HEK293T (cell line): ENCODE results near the gene KRT7.

Source experiments
- CTCF ChIA-PET: fragments of 350-600 bp; formaldehyde crosslinking; extraction: SDS; loops from one replicate; lab custom pipeline; 2021; ENCODE audit warnings: antibody characterized with exemption, inconsistent platforms; lab: Yijun Ruan, JAX
- POLR2A ChIA-PET: fragments of 350-600 bp; formaldehyde crosslinking; extraction: SDS; loops from one replicate; lab custom pipeline; 2020; ENCODE audit warnings: antibody characterized with exemption, inconsistent platforms; lab: Yijun Ruan, JAX
- DNase-seq: peaks from one replicate; pipeline ENCODE4 v3.0.0; 2012; ENCODE audit warnings: mixed read lengths; ENCODE audit errors: extremely low spot score
- ARNT ChIP-seq: fragments of 450-650 bp; IDR thresholded peaks from 2 replicates; pipeline ENCODE4 v1.6.1; 2017; ENCODE audit warnings: mild to moderate bottlenecking
- BHLHE40 ChIP-seq: fragments of 450-650 bp; IDR thresholded peaks from 2 replicates; pipeline ENCODE4 v1.6.1; 2016; ENCODE audit warnings: mild to moderate bottlenecking, moderate library complexity, borderline replicate concordance
- CTBP1 ChIP-seq: fragments of 450-650 bp; IDR thresholded peaks from 2 replicates; pipeline ENCODE4 v1.6.1; 2016; ENCODE audit warnings: borderline replicate concordance
- ELF4 ChIP-seq: fragments of 450-650 bp; IDR thresholded peaks from 2 replicates; pipeline ENCODE4 v1.6.1; 2017; ENCODE audit warnings: antibody characterized with exemption
- FOXA1 ChIP-seq: fragments of 450-650 bp; IDR thresholded peaks from 2 replicates; pipeline ENCODE4 v1.6.1; 2016; ENCODE audit warnings: mild to moderate bottlenecking
- FOXK2 ChIP-seq: fragments of 450-650 bp; IDR thresholded peaks from 2 replicates; pipeline ENCODE4 v1.6.1; 2016; ENCODE audit warnings: mild to moderate bottlenecking
- FOXM1 ChIP-seq: fragments of 450-650 bp; IDR thresholded peaks from 2 replicates; pipeline ENCODE4 v1.6.1; 2017; ENCODE audit warnings: mild to moderate bottlenecking, borderline replicate concordance
- HDGF ChIP-seq: fragments of 450-650 bp; IDR thresholded peaks from 2 replicates; pipeline ENCODE4 v1.6.1; 2017; ENCODE audit warnings: antibody characterized with exemption, borderline replicate concordance
- L3MBTL2 ChIP-seq: fragments of 450-650 bp; conservative IDR thresholded peaks from 2 replicates; pipeline ENCODE4 v1.6.1; 2016; ENCODE audit warnings: mild to moderate bottlenecking
- LEF1 ChIP-seq: fragments of 450-650 bp; IDR thresholded peaks from 2 replicates; pipeline ENCODE4 v1.6.1; 2017; ENCODE audit warnings: mild to moderate bottlenecking, borderline replicate concordance
- NFRKB ChIP-seq: fragments of 450-650 bp; IDR thresholded peaks from 2 replicates; pipeline ENCODE4 v1.6.1; 2016; ENCODE audit warnings: mild to moderate bottlenecking, moderate library complexity
- SP1 ChIP-seq: fragments of 450-650 bp; IDR thresholded peaks from 2 replicates; pipeline ENCODE4 v1.6.1; 2017
- SUZ12 ChIP-seq: fragments of 450-650 bp; IDR thresholded peaks from 2 replicates; pipeline ENCODE4 v1.6.1; 2016; ENCODE audit warnings: mild to moderate bottlenecking
- TARDBP ChIP-seq: fragments of 450-650 bp; IDR thresholded peaks from 2 replicates; pipeline ENCODE4 v1.6.1; 2016
- ZNF384 ChIP-seq: fragments of 450-650 bp; IDR thresholded peaks from 2 replicates; pipeline ENCODE4 v1.6.1; 2016
- TF ChIP-seq, protein P1 (sequence below): fragments of 450-650 bp; IDR thresholded peaks from 2 replicates; pipeline ENCODE4 v1.6.1; 2016

Gene KRT7

DNA sequence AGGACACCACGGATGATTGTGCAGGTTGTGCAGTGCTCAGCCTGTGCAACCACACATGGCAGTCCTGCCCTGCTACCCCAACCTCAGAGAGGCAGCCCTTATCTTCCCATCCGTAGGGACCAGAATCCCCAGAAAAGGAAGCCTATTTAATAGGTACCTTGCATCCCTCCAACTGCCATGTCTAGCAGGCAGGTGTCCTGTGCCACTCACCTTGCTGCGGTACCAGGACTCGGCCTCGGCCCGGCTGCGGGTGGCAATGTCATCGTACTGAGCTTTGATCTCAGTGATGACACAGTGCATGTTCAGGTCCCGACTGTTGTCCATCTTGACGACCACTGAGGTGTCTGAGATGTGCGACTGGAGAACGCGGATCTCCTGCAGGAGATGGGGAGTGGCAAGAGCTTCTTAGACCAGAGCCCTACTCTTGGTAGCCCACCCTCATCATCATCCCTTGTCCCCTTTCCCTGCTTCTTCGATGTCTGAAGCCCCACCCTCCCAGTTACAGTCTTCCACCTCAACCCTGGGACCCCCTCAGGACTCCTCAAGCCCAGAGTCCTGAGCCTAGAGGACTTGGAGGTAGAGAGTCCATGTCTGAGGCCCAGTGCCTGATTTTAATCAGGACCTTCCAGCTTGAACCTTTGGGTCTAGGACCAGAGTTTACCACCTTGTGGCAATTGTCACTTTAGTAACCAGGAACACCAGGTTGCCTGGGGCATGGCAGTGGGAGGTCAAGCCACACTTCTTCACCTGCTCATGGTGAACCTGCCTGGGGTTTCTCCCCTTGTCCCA is 20.5 kb downstream of the KRT7 start:
- no peak for TF ChIP-seq HDGF
- TF ChIP-seq, protein P1, sequence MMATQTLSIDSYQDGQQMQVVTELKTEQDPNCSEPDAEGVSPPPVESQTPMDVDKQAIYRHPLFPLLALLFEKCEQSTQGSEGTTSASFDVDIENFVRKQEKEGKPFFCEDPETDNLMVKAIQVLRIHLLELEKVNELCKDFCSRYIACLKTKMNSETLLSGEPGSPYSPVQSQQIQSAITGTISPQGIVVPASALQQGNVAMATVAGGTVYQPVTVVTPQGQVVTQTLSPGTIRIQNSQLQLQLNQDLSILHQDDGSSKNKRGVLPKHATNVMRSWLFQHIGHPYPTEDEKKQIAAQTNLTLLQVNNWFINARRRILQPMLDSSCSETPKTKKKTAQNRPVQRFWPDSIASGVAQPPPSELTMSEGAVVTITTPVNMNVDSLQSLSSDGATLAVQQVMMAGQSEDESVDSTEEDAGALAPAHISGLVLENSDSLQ, result no peak
- TF ChIP-seq ELF4, result no peak
- TF ChIP-seq ARNT, result no peak
- no peak for TF ChIP-seq NFRKB
- POLR2A ChIA-PET, result no interaction called here
- DNase-seq, result no peak
- CTCF ChIA-PET, result no interaction called here

DNA sequence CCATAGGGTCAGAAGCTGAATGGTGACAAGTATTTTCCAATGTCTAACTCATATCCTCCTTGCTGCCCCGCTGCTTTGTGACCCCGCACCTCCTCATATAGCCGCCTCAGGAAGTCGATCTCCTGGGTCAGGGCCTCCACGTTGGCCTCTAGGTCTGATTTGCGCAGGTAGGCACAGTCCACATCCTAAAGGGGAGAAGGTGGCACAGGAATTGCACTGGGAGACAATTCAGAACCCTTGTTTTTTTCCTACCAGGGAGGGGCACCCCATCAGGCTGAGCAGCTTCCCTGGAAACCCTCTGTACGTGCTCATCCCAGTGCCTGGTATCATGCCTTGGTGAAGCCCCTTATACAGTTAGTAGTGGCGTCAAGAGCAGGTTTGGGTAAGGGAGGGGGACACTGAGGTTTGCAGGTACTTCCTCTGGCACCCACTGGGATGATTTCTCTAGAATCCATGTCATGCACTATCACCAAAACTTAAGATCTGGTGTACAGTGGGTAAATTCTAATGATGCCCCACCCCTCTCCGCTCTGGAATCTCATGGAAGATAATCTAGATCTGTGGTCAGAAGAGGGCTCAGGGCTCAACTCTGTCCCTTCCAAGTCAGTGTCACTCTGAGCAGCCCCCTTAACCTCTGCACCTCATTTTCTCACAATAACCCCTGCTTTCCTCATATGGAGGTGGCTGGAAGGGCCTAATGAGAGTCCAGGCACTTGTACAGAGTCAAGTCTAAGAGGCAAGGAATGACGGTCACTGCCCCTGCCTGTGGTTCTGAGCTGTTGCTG is 21.3 kb downstream of the KRT7 start:
- ChIA-PET CTCF (interaction anchor here (0.9 kb wide), 2 partner anchors 9 to 32 kb away, joined by 3 read pairs; no protein-coding TSS in a partner anchor), POLR2A (no interaction called here)
- DNase-seq, result no peak
- TF ChIP-seq L3MBTL2, result no peak
- TF ChIP-seq FOXK2, result no peak
- no peak for TF ChIP-seq FOXM1
- TF ChIP-seq NFRKB, result no peak
- no peak for TF ChIP-seq ZNF384
- no peak for TF ChIP-seq HDGF
- no peak for TF ChIP-seq SP1
- TF ChIP-seq, protein P1, result no peak
- TF ChIP-seq CTBP1, result no peak
- no peak for TF ChIP-seq LEF1
- no peak for TF ChIP-seq FOXA1
- TF ChIP-seq ELF4, result no peak
- no peak for TF ChIP-seq TARDBP

DNA sequence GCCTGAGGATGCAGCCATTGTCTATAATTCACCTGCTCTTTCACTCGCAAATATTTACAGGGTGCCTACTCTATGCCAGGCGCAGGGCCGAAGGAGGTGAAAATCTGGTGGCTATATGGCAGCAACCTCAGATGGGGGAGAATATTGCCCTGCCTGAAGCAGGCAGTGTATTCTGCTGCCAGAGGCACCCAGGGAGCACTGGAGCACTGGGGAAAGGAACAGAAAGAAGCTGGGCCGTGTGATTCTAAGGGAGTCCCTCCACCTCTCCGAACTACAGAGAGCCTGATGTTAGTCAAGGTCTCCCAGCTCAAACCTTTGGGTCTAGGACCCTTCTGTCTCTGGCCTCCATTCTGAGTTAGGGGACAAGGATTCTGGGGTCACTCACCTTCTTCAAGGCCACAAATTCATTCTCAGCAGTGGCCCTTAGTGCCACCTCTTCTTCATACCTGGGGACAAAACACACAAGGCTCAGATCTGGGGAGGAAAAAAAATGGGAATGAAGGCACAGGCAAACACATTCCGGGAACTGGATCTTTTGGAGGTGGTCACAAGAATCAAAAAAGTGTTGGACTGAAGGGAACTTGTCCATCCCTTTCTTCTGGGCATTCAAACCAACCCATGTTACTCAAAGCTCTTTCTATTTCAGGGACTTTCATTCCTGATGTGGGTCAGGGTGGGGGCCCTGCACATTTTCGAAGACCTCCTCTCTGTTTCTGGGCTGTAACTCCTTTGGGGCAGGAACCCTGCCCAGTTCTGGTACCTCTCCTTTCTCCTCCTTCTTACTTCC is 22.1 kb downstream of the KRT7 start:
- POLR2A ChIA-PET, result no interaction called here
- TF ChIP-seq, protein P1, result no peak
- TF ChIP-seq TARDBP (no peak), LEF1 (no peak), BHLHE40 (no peak), SP1 (no peak), FOXK2 (no peak), CTBP1 (no peak), ELF4 (no peak), SUZ12 (no peak), ZNF384 (no peak), FOXA1 (no peak), HDGF (no peak), L3MBTL2 (no peak)

DNA sequence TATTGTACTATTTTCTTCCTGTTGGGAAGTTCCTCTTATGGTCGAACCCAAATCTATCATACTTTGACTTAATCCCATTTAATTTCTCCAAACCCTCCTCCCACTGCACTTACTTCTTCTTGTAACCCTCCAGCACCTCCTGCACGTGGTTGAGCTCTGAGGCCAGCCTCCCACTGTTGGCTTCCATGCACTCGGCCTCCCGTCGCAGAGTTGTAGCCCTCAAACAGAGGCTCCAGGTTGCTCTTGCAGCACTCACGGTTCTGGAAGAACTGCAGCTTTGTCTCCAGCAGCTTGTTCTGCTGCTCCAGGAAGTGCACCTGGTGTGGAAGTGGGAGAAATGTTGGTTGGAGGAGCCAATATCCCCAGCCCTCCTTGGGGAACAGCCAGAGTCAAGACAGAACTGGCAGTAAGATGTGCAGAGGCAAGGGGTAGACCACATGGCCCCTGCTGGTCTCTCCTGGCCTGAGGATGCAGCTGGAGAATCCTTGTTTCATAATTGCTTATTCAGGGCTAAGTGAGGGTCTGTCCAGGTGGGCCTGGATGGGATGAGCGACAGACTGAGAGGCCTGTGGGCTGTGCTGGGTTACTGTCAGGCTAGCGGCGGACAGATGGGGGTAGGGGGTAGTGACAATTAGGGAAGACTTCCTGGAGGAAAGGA is 23.0 kb downstream of the KRT7 start:
- POLR2A ChIA-PET, result no interaction called here
- TF ChIP-seq NFRKB (no peak), SUZ12 (no peak), TARDBP (no peak), ELF4 (no peak), BHLHE40 (no peak), HDGF (no peak), FOXA1 (no peak), L3MBTL2 (no peak), FOXM1 (no peak), ARNT (no peak), FOXK2 (no peak), SP1 (no peak)
- TF ChIP-seq, protein P1, result no peak
- CTCF ChIA-PET, result interaction anchor here (1.4 kb wide), 1 partner anchor 34 kb away, joined by 7 read pairs; no protein-coding TSS in a partner anchor
- no peak for DNase-seq

More for the DNA sequence above, 22.1 kb downstream of the KRT7 start:
- CTCF ChIA-PET, result interaction anchor here (0.9 kb wide), 2 partner anchors 10 to 33 kb away, joined by 3 read pairs; no protein-coding TSS in a partner anchor
- DNase-seq, result no peak
